Stimulated activated CD4-positive, alpha-beta T cell treated with anti-CD3 and anti-CD28 coated beads, TNF-alpha, amount 100 ng/mL, for 48 hours (primary cell): Measurements from ENCODE around the gene RNF223.
"Not testable (repeated sequence)": the region's sequence is repeated elsewhere in the genome, so short reads cannot be mapped to it uniquely, and the experiment has no call there.

Source experiments
- DNase-seq, 3 donors: peaks; one replicate each; pipeline ENCODE4 v3.0.0-alpha.2; 2020; ENCODE audit warnings: low read depth in 3 of 3

RNF223 gene

DNA sequence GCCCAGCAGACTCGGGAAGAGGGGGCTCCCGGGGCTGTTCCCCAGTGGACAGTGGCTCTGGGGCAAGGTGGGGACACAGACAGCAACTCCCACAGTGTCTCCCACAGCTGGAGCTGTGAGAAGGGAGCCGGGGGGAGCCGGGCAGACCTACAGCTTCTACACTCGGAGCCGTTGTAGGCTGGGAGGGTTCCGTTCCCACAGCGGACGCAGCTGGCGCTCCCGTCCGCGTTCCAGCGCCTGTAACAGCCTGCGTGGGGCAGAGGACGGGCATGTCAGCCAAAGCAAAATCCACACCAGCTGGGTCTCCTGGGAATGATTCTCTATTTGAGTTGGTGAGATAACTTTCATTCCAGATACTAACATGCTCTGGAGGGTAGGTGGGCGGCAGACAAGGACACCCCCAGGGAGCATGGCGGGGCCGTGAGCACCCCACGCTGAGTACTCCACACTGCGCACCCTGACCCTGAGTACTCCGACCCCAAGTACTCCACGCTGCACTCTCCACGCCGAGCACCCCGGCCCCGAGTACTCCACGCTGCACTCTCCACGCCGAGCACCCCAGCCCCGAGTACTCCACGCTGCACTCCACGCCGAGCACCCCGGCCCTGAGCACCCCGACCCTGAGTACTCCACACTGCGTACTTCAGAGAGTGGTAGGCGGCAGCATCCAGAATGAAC lies 13.4 kb upstream of the RNF223 start:
- no peak for DNase-seq

GRCh38 chr1:1086911-1087341 lies 12.8 kb upstream of the RNF223 start:
- no peak for DNase-seq

DNA sequence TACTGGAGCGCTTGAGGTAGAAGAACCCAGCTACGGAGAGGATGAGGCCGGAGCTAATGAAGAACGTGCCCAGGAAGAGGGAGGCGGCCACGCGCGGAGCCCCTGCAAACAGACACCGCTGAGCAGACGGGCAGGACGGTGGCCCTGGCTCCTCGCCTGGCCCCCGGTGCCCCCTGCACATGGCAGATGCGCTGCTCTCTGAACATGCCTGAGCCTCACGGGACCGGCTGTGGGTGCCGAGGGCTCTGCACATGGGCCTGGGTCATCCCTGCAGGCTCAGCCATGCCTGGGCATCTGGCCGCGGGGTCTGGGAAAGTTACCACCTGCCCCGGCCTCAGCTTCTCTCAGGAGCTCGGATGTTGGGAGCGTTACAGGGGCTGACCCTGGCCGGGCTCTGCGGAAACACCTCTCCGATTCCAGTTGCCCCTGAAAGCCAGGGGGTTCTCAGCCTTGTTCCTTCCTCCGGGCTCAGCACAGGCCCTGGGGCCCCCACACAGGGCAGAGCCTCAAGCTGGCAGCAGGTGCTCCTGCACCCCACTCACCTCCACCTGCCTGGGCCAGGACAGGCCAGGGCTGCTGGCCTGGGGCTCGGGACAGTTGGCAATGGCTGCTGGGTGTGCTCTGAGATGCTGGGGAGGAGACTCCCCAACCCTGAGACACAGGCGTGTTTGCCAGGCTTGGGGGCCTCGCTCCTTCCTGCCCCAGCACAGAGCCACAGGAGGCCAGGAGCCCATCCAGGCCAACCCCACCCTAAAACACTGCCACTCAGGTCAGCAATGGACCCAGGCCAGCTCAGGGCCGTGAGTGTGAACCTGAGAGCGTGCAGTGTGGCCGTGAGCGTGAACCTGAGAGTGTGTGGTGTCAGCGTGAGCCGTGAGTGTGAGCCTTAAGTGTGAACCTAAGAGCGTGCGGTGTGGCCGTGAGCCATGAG lies 12.1 kb upstream of the RNF223 start:
- no peak for DNase-seq

- no peak for DNase-seq
Observed at GRCh38 chr1:1085171-1085841, 11.2 kb upstream of the RNF223 start.

DNA sequence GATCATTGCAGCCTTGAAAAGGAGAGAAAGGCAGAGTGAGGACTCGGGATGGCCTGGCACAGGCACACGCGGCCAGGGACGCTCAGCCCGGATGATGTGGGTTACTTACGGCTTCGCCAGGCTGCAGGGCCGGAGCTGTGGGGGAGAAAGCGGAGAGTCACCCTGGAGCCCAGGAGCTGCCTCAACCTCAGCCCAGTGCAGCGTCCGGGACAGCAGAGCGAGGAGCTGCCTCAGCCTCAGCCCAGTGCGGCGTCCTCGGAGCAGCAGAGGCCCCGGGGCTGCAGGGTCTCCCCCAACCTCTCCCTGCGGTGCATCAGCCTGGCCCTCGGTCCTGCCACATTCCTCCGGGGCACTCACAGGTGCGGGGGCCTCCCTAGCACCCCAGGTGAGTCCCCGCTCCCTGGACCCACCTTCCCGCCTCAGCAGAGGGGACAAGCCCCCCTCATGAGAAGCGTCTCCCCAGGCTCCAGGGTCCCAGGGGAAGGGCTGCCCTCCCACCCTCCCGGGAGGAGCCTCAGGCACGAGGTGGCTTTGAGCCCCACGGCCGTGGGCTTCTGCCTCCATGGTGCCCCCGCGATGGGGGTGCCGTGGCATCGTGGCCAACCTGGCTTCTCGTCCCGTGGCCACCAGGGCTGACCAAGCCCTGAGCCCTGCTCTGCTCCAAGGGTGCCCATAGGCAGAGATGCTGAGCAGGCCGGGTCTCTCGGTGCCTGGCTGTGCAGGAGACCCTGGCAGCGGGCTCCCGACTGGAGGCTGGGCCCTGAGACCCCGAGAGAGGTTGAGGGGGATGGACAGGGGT lies 10.5 kb upstream of the RNF223 start:
- no peak for DNase-seq

DNA sequence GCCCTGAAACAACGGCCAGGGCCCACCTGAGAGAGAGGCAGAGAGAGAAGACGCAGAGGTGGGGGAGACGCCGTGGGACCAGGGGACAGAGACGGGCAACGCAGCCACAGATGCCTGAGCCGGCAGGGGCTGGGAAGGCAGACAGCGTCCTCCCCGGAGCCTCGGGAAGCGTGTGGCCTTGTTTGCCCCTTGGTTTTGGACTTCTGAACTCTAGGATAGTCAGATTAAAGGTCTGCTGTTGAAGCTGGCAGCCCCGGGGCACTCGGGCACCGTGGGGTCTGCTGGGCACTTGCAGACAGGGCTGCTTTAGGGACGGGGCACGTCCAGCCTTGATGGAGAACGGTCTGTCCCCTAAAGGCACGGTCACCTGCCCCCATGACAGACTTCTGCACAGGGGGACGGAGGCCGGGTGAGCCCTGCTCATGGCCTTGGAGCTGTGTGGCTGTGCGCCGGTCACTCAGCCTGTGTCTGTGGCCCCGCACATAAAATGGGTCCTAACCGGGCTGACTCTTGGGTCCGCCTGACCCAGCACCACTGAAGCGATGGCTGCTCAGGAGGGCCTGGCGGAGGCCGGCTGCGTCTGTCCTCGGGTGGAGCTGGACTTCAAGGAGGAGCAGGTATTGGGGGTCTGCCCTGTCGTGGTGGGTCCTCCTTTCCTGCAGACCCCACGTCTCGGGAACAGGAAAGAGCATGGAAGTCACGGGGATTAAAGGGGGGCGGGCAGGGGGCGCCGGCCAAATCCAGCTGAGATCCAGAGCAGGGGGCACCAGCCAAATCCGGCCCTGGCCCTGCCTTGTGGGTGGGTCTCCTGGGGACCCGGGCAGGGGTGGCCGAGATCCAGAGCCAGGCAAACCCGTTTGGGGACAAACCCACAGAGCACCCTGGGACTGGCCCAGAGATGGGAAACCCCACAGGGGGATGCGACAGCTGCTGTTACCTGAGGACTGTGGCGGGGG lies 9.6 kb upstream of the RNF223 start:
- DNase-seq, result no peak

DNA sequence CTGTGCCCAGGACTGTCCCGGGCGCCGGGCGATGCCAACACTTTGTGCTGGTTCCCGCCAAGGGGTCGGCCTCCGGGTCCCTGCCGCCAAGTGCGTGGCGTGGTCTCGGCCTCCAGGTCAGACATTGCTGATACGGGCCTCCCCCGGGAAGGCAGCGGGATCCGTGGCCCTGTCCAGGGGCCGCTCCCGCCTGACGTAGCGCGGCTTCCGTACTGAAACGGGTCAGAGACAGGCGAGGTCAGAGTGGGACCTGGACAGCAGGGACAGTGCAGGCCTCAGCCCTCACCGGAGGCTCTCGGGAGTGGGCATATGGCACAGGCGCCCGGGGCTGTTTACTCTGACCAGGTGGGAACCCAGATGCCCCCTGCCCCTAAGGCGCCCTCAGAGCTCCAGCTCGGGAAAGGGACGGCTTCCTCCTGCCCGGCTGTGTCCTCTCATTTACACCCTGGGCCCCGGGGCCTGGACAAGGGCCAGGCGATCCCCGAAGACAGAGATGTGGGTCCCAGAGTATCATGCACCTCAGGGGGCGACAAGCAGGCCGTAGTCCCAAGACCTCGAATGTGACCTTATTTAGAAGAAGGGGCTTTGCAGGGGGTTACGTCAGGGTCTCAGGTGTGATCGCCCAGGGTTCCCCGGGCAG lies 8.8 kb upstream of the RNF223 start:
- no peak for DNase-seq

- no peak for DNase-seq
Observed at GRCh38 chr1:1082239-1082775, 8.2 kb upstream of the RNF223 start.

- DNase-seq, result no peak
Observed at GRCh38 chr1:1081311-1082238, 7.5 kb upstream of the RNF223 start.

DNA sequence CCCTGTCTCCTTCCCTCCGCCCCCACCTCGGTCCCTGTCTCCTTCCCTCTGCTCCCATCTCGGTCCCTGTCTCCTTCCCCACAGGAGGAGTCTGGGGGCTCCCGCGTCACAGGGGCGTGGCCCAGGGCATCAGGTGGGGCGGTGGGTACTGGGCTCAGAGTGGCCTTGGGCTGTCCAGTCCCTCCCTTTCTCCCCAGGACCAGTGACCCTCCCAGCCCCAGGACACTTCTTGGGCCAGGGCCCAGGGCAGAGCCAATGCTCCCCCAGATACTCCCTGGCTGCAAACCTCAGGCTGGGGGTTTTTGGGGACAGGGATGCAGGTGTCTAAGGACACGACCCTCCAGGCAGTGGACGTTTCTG lies 6.8 kb upstream of the RNF223 start:
- no peak for DNase-seq

DNA sequence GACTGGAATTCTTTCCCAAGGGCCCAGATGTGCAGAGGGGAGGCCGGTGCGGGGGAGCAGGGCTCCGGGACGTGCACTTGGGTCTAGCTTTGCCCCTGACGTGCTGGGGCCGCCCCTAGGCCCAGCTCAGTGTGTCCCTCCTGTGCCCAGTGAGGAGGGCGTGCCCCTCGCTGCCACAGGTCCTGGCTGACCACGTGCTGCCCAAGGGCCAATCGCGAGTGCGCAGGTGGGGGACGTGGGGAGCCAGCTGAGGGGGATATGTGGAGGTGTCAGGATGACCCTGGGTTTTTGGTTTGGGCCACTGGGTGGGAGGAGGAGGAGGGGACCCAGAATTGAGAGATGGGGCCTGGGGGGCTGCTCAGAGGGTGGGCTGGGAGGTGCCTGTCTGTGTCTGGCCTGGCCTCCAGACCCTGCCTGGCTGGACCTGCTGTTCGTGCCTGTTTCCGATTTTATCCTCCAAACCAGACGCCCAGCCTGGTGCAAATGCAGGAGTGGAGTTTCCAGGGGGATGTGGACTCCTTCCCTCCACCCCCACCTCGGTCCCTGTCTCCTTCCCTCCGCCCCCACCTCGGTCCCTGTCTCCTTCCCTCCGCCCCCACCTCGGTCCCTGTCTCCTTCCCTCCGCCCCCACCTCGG lies 6.1 kb upstream of the RNF223 start:
- DNase-seq, result no peak

- DNase-seq, result no peak
Observed at GRCh38 chr1:1079408-1080121, 5.5 kb upstream of the RNF223 start.

- not testable (repeated sequence) for DNase-seq
Observed at GRCh38 chr1:1077396-1077795, 3.3 kb upstream of the RNF223 start.

- no peak for DNase-seq
Observed at GRCh38 chr1:1075148-1075935, 1.2 kb upstream of the RNF223 start.

GRCh38 chr1:1074631-1075147 lies 583 bp upstream of the RNF223 start:
- no peak for DNase-seq
